Cardiac muscle cell (in vitro differentiated cells and primary cell): ENCODE measurements around the gene ERFL. TPM values are rescaled to one million over a fixed set of nuclear protein-coding genes. Genes with fewer than 3 reads are reported as not detected.
"Not testable (repeated sequence)": the region's sequence is repeated elsewhere in the genome, so short reads cannot be mapped to it uniquely, and the experiment has no call there.

Experiments
- DNase-seq, 2 donors: peaks; one replicate each; pipeline versions ENCODE4 v3.0.0 to v3.0.0-alpha.2; 2010 to 2017; ENCODE audit warnings: low read depth in 1 of 2, low spot score in 1 of 2
- H3K27ac ChIP-seq: fragments of 200-600 bp; sonication (generic); 2 replicates; pipeline ENCODE4 v1.5.1; 2016
- H3K27me3 ChIP-seq: fragments of 200-600 bp; sonication (generic); 2 replicates; pipeline ENCODE4 v1.6.0; 2016; ENCODE audit warnings: control low read depth
- H3K36me3 ChIP-seq: fragments of 200-600 bp; sonication (generic); 2 replicates; pipeline ENCODE4 v1.5.1; 2016; ENCODE audit warnings: control low read depth
- H3K4me1 ChIP-seq: fragments of 200-600 bp; sonication (generic); 2 replicates; pipeline ENCODE4 v1.8.1; 2017; ENCODE audit warnings: low read depth, mild to moderate bottlenecking, mixed run types
- H3K4me3 ChIP-seq: fragments of 200-600 bp; sonication (generic); 2 replicates; pipeline ENCODE4 v1.5.1; 2016; ENCODE audit warnings: mild to moderate bottlenecking
- H3K9me3 ChIP-seq: fragments of 200-600 bp; sonication (generic); 2 replicates; pipeline ENCODE4 v1.5.1; 2017; ENCODE audit warnings: low read depth, mild to moderate bottlenecking, control low read depth
- polyA plus RNA-seq: library from polyadenylated mRNA; unstranded; fragments of >200 nt; fragmentation: Nextera tagmentation; extraction: Ambion mirVana; gene quantifications from 2 replicates; pipeline ENCODE4 v1.2.1, GENCODE V29; 2016
- total RNA-seq: library from RNA; depleted of rRNA; stranded (reverse); fragments of >200 nt; gene quantifications from 2 replicates; pipeline ENCODE4 v1.2.3, GENCODE V29; 2016
- TF ChIP-seq, protein P1 (sequence below): IDR thresholded peaks from 2 replicates; pipeline ENCODE4 v1.5.1; 2012; ENCODE audit warnings: low read depth, mild to moderate bottlenecking, low read length

ERFL gene
- total and polyA plus RNA-seq, 2 experiments from 2014 or later: 0.06 to 1.0 TPM

- Histone ChIP-seq H3K9me3 (no peaks in the 10 kb centered on the region), H3K27me3 (peaks cover 100% of the 10 kb centered on the region), H3K4me3 (no peak overlapping the region), H3K27ac (no peak overlapping the region), H3K4me1 (no peaks in the 10 kb centered on the region), H3K36me3 (no peaks in the 10 kb centered on the region)
- TF ChIP-seq, protein P1, sequence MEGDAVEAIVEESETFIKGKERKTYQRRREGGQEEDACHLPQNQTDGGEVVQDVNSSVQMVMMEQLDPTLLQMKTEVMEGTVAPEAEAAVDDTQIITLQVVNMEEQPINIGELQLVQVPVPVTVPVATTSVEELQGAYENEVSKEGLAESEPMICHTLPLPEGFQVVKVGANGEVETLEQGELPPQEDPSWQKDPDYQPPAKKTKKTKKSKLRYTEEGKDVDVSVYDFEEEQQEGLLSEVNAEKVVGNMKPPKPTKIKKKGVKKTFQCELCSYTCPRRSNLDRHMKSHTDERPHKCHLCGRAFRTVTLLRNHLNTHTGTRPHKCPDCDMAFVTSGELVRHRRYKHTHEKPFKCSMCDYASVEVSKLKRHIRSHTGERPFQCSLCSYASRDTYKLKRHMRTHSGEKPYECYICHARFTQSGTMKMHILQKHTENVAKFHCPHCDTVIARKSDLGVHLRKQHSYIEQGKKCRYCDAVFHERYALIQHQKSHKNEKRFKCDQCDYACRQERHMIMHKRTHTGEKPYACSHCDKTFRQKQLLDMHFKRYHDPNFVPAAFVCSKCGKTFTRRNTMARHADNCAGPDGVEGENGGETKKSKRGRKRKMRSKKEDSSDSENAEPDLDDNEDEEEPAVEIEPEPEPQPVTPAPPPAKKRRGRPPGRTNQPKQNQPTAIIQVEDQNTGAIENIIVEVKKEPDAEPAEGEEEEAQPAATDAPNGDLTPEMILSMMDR: no peak
- no peak for DNase-seq
Measured at GRCh38 chr19:41915776-41916414, 12.4 kb downstream of the ERFL start.

- peaks cover 100% of the 10 kb centered on the region for H3K27me3 ChIP-seq
- no peaks in the 10 kb centered on the region for H3K9me3 ChIP-seq
- no peaks in the 10 kb centered on the region for H3K4me1 ChIP-seq
- DNase-seq: no peak
- no peak overlapping the region for H3K27ac ChIP-seq
- no peaks in the 10 kb centered on the region for H3K36me3 ChIP-seq
- TF ChIP-seq, protein P1: no peak
- no peak overlapping the region for H3K4me3 ChIP-seq
Measured at GRCh38 chr19:41915021-41915775, 13.1 kb downstream of the ERFL start.

- H3K9me3 ChIP-seq, DNase-seq, H3K4me3 ChIP-seq: not testable (repeated sequence)
Measured at GRCh38 chr19:41914424-41914834, 13.8 kb downstream of the ERFL start.

GRCh38 chr19:41913538-41914423 lies 14.5 kb downstream of the ERFL start:
- Histone ChIP-seq H3K27ac (no peak overlapping the region), H3K27me3 (peaks cover 100% of the 10 kb centered on the region), H3K36me3 (no peaks in the 10 kb centered on the region), H3K9me3 (no peaks in the 10 kb centered on the region), H3K4me1 (no peaks in the 10 kb centered on the region), H3K4me3 (no peak overlapping the region)
- TF ChIP-seq, protein P1: no peak
- DNase-seq: no peak

More at GRCh38 chr19:41914424-41914834, 13.8 kb downstream of the ERFL start:
- peaks cover 100% of the 10 kb centered on the region for H3K27me3 ChIP-seq
- not testable (repeated sequence) for H3K36me3 ChIP-seq, H3K27ac ChIP-seq, H3K4me1 ChIP-seq

DNA sequence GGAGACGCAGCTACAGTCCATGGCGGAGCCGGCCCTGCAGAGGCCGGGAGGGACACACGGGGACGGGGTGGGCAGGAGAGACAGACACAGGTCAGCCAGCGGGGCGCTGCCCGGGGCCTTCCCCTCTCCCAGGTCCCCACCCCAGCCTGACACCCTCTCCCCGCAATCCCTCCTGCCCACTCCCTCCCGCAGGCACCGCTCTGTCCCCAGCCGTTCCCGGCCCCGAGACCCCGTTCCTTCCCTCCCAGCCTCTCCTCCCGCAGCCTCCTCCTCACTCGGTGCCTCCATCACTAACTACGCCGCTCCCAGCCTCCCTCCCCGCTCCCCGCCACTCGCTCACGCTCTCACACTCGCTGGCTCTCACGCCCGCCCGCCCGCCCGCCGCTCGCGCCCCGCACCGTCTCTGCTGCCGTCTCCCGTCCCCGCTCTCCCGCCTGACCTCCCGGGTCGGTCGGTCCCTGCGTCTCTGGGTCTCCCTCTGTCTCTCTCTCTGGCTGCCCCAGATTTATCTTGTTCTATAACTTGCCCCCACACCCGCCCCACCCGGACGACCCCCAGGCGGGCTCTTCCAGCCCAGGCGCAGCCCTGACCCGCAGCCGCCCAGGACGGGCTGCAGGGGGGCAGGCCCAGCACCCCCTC lies 15.2 kb downstream of the ERFL start:
- Histone ChIP-seq H3K4me1 (no peaks in the 10 kb centered on the region), H3K4me3 (no peak overlapping the region), H3K9me3 (no peaks in the 10 kb centered on the region), H3K27ac (no peak overlapping the region), H3K27me3 (peaks cover 94% of the 10 kb centered on the region), H3K36me3 (no peaks in the 10 kb centered on the region)
- TF ChIP-seq, protein P1: no peak
- DNase-seq: no peak
